NCI-H2029 treated with DMSO at 0.1 percent for 48 hours (cell line): ENCODE results near the gene NR6A1.

Experiments
- DNase-seq: peaks from one replicate; lab custom pipeline; 2025; lab: John Stamatoyannopoulos, UW

The NR6A1 gene

DNA sequence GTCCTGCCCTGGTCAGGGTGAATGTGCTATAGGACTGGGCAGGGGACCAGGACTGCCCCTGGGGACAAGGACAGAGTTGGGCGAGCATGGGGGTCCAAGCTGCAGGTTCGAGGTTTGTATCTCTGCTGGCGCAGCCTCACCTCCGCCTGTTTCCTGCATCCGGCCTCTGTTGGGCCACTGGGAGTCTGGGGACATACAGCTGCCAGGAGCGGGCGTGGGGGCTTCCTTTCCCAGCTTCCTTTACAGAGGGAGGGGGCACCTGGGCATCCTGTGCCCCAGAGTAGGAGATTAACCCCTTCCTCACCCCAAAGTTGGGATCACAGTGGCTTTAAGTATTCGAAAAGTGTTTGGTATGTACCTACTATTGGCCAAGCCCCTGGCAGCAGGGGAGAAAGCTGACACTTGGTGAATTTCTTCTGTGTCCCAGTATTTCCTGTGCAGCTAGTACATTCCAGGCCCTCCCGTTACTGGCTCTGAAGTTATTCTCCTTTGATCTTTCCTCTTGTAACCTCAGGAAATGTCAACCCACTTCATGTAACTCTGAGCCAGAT lies 24.8 kb upstream of the NR6A1 start:
- DNase-seq: no peak

GRCh38 chr9:124794902-124795491 lies 23.9 kb upstream of the NR6A1 start:
- DNase-seq: no peak

GRCh38 chr9:124793015-124793541 lies 22.0 kb upstream of the NR6A1 start:
- no peak for DNase-seq

- no peak for DNase-seq
Observed at GRCh38 chr9:124792257-124793014, 21.3 kb upstream of the NR6A1 start.

DNA sequence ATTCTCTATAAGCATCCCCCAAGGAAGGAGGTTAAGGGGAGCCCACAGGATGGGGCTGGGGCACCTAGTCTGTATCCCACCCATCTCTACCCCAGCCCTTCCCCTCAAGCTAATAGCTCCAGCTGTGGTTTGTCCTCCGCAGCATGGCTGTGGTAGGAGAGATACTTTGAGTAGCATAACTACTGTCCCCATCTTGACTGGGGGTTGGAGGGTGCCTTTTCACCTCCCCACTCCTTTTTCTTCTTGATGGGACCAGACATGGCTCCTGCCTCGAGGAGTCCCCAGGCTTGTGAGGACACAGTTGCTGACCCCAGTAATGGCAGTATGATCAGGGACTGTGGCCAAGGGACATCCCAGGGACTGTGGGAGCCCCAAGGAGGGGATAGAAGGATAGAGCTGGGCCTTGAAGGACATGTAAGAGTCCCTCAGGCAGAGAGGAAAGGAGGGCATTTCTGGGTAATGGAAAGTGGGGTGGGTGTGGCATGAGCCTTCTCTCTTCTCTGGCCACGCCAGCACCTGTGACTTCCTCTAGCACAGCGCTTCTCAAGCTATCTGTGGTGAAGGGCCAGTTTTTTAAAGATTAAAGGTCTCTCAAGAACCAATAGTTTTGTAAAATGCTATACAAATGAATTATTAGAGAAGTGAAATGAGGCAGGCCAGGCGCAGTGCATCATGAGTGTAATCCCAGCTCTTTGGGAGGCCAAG lies 19.8 kb upstream of the NR6A1 start:
- DNase-seq: no peak

DNA sequence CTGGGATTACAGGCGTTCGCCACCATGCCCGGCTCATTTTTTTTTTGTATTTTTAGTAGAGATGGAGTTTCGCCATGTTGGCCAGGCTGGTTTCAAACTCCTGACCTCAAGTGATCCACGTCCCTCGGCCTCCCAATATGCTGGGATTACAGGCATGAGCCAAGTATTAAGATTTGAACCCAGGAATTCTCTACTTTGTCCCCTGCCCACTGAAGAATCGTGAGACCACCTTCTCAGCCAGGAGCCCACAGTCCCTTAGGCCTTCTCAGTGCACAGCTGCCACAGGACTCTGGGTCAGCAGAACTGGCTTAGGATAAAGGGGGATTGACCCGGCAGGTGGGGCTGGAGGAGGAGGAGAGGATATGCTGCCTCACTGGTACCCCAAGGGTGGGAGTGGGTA lies 19.2 kb upstream of the NR6A1 start:
- no peak for DNase-seq

- no peak for DNase-seq
Observed at GRCh38 chr9:124789531-124789930, 18.4 kb upstream of the NR6A1 start.

GRCh38 chr9:124788542-124789217 lies 17.6 kb upstream of the NR6A1 start:
- no peak for DNase-seq

DNA sequence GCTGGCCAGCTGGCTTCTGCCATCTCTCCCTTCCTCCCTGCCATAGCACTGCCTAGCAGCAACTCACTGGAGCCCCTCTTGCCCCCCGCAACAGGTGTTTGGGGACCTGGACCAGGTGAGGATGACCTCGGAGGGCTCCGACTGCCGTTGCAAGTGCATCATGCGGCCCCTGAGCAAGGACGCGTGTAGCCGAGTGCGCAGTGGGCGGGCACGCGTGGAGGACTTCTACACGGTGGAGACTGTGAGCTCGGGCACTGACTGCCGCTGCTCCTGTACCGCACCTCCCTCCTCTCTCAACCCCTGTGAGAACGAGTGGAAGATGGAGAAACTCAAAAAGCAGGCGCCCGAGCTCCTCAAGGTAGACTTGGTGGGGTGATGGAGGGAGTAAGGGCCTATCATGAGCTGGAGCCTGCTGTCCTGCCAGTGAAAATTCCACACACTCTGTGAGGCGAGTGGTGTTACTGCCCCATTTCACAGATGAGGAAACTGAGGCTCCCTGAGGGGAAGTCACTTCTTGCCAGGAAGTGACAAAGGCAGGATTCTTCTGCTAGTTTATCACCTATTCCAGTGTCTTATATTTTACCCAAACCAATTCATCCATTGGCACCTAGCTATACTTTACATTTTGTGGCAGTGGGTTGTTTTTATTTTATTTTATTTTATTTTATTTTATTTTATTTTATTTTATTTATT lies 15.9 kb upstream of the NR6A1 start:
- no peak for DNase-seq

DNA sequence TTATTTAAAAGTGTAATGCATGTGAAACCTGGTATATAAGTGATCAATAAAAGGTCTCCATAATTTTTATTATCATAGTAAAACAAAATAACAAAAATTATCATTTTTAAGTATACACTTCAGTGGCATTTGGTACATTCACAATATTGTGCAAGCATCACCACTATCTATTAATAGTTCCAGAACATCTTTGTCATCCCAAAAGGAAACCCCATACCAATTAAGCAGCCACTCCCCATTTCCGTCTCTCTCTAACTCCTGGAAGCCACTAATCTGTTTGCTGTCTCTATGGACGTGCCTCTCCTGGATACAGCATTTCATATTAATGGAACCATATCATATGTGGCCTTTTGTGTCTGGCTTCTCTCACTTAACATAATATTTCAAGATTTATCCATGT lies 13.4 kb upstream of the NR6A1 start:
- no peak for DNase-seq

GRCh38 chr9:124783830-124784229 lies 12.7 kb upstream of the NR6A1 start:
- DNase-seq: no peak

- DNase-seq: no peak
Observed at GRCh38 chr9:124782661-124783574, 11.8 kb upstream of the NR6A1 start.

DNA sequence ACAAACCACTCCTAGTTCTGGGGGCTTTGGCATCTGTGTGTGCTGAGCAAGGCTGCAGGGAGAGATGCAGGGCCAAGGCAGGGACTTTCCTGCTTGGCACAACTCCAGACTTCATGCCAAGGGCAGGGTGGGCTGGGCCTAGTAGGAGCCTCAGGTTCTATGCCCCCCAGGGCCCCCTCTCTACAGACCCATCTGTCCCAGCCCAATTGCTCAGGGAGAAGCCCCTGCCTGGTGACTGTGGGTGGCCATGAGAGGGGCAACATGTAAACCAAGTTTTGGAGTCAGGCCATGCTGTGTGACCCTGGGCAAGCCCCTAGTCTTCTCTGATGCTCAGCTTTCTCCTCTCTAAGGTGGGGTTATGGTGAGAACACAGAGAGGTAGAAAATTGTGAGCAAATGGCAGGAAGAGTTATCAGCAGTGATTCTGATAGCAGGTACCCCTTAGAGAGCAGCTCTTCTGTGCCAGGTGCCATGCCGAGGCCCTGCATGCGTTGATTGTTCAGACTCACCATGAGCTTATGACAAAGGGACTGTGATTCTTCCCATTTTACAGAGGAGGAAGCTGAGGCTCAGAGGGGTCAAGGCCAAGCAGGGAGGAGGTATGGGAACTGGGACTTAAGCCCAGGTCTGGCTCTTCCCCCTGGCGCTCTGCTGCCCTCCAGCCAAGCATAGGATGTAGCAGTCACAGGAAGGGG lies 11.0 kb upstream of the NR6A1 start:
- no peak for DNase-seq

GRCh38 chr9:124780757-124781151 lies 9.6 kb upstream of the NR6A1 start:
- no peak for DNase-seq

DNA sequence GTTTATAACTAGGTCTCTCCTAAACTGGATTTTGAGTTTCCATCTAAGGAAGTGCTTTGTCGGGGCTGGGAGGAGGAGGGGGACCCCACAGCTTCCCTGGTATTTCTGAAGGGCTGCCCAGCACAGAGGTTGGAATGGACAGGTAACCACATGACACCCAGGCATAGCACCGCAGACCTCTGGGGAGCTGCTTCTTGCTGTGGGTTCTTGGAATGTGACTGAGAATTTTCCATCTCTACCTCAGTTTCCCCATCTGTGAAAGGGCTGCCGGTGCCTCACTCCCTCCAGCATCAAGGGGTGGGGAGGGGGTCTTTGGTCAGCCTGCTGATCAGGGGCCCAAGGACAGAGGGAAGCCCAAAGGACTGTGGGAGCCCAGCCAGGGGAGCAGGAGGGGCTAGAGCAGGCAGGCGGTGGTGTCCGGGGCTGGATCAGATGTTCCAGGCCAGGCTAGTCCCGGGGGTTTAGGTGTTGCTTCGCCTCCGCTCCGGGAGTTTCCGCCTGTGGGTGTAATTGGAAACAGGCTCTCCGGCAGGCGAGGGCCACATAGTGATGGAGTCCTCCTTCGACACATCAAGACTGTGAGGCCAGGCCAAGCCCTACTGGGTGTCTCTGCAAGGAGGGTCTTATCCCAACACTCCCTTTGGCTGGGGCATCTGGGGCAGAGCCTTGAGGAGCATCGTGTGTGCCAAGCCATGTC lies 9.1 kb upstream of the NR6A1 start:
- no peak for DNase-seq

DNA sequence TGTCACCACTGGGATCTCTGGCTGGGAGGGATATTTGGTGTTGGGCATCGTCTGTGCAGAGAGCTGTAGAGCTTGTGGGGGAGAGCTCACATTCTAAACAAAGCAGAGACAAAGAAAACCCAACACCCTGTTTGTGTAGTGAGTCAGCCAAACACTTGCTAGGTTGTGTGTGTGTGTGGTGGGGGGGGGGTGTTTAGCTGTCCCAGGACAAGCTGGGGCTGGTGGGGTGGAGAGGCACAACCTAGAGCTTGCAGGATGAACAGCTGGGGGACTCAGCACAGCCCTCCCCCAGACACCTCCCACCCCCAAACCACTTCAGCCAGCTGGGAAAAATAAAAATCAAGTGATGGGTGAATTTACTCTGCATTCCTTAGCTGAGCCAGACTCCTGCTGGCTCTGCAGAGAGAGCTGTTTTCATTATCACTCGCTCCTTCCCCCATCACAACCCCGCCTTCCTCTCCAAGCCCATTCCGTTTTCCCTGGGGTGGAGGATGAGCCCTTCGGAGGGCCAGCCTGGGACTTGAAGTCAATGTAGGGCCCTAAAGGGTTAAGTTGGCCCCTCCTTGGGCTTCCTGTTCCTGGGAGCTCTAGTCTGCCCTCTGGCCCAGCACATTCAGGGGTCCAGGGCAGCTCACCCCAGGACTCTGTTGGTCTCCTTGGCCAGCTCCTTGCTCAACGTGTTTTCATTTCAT lies 8.4 kb upstream of the NR6A1 start:
- no peak for DNase-seq

DNA sequence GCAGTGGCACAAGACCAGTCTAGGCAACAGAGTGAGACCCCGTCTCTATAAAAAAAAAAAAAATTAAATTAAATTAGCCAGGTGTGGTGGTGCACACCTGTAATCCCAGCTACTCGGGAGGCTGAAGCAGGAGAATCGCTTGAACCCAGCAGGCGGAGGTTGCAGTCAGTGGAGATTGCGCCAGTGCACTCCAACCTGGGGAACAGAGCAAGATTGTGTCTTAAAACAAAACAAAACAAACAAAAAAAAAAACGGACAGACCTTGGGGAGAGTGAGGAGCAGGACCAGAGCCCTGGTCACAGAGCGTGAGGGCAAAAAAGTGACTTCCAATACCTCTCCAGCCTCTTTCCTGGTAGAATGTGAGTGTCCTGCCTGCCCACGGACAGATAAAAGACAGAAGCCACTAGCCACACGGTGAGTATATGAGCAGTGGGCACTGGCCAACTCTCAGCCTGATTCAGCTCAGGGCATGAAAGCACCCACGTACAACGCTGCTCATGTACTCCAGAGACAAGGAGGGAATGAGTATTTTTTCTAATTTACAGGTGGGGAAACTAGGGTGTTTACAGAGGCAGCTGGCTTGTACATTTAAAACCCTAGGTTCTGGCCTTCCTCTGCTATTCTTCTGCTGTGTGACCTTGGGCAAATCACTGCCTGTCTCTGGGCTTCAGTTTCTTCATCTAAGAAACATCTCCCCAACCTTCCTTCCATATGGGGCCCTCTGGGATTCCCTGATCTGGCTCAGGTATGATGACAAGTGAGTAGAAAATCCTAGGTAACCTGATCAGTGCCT lies 7.7 kb upstream of the NR6A1 start:
- no peak for DNase-seq
